ENCODE measurements around the gene KCNJ14. TPM values are rescaled to one million over a fixed set of nuclear protein-coding genes. Genes with fewer than 3 reads are reported as not detected.

The KCNJ14 gene
- 3.7 TPM for total RNA-seq

GRCh38 chr19:48455171-48455907 is at the start of gene KCNJ14:
TSS of gene KCNJ14 (plus strand) at chr19:48455574. CDS start at chr19:48461725, 6,151 bp downstream.
- intact Hi-C loops (cut with DNase I) = no loop called here
- H3K27ac ChIP-seq = no peak within 1 kb of the TSS
- no peak for TF ChIP-seq POLR2AphosphoS5 (IDR thresholded peaks at IDR 0.05; ENCODE audit: insufficient read depth in 1 of 2, low read depth in 1 of 2)
- no peak for TF ChIP-seq POLR2A (IDR thresholded peaks at IDR 0.05)
- no peak for TF ChIP-seq CTCF (IDR thresholded peaks at IDR 0.05)
- no peaks in the 10 kb centered on the region for H3K4me1 ChIP-seq
- no peaks in the 10 kb centered on the region for H3K27me3 ChIP-seq
- peaks cover 0 to 52% of the 10 kb centered on the region in 2 donors for H3K36me3 ChIP-seq
- H3K9me3 ChIP-seq = no peaks in the 10 kb centered on the region
- no peak within 1 kb of the TSS for H3K4me3 ChIP-seq
- no peak for DNase-seq (ENCODE audit: extremely low spot score in 2 of 2)

GRCh38 chr19:48405850-48406249 is 49.5 kb upstream of the KCNJ14 start:
- no peaks in the 10 kb centered on the region for H3K36me3 ChIP-seq
- H3K27me3 ChIP-seq = no peaks in the 10 kb centered on the region
- no peak overlapping the region for H3K27ac ChIP-seq
- no peak for DNase-seq (ENCODE audit: extremely low spot score in 2 of 2)
- no peaks in the 10 kb centered on the region for H3K9me3 ChIP-seq
- no peak overlapping the region for H3K4me3 ChIP-seq
- intact Hi-C loops (cut with DNase I) = no loop called here
- no peak for TF ChIP-seq POLR2A (IDR thresholded peaks at IDR 0.05)
- no peaks in the 10 kb centered on the region for H3K4me1 ChIP-seq

- no peaks in the 10 kb centered on the region for H3K36me3 ChIP-seq
- TF ChIP-seq CTCF (IDR thresholded peaks at IDR 0.05) (no peak), POLR2AphosphoS5 (IDR thresholded peaks at IDR 0.05; ENCODE audit: insufficient read depth in 1 of 2, low read depth in 1 of 2) (no peak), POLR2A (IDR thresholded peaks at IDR 0.05) (no peak)
- no peak overlapping the region for H3K27ac ChIP-seq
- DNase-seq (ENCODE audit: extremely low spot score in 2 of 2) = no peak
- H3K4me3 ChIP-seq = no peak overlapping the region
- intact Hi-C loops (cut with DNase I) = no loop called here
- H3K27me3 ChIP-seq = no peaks in the 10 kb centered on the region
- H3K9me3 ChIP-seq = no peaks in the 10 kb centered on the region
- H3K4me1 ChIP-seq = peaks cover 13% of the 10 kb centered on the region
Measured at GRCh38 chr19:48413879-48414587, 41.3 kb upstream of the KCNJ14 start.

DNA sequence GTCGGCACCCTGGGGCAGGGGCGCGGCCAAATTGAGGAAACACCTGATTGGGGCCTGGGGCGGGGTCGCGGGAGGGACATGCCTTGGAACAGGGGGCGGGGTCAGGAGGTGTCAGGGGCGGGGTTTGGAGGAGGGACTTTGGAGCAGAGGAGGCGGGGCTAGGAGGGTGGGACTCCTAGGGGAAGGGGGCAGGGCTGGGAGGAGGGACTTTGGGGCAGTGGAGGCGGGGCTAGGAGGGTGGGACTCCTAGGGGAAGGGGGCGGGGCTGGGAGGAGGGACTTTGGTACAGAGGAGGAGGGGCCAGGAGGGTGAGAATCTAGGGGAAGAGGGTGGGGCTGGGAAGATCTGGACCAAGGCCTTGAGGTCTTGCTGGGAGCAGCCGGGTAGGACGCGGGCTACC is 40.0 kb upstream of the KCNJ14 start:
- peaks cover 13% of the 10 kb centered on the region for H3K4me1 ChIP-seq
- H3K36me3 ChIP-seq = no peaks in the 10 kb centered on the region
- H3K27me3 ChIP-seq = no peaks in the 10 kb centered on the region
- no peak for DNase-seq (ENCODE audit: extremely low spot score in 2 of 2)
- no peak overlapping the region for H3K27ac ChIP-seq
- no peaks in the 10 kb centered on the region for H3K9me3 ChIP-seq
- intact Hi-C loops (cut with DNase I) = no loop called here
- H3K4me3 ChIP-seq = peak overlapping the region in 1 of 2 donors; percentile 10
- no peak for TF ChIP-seq POLR2A (IDR thresholded peaks at IDR 0.05)
- TF ChIP-seq CTCF (IDR thresholded peaks at IDR 0.05) = no peak
- no peak for TF ChIP-seq POLR2AphosphoS5 (IDR thresholded peaks at IDR 0.05; ENCODE audit: insufficient read depth in 1 of 2, low read depth in 1 of 2)

DNA sequence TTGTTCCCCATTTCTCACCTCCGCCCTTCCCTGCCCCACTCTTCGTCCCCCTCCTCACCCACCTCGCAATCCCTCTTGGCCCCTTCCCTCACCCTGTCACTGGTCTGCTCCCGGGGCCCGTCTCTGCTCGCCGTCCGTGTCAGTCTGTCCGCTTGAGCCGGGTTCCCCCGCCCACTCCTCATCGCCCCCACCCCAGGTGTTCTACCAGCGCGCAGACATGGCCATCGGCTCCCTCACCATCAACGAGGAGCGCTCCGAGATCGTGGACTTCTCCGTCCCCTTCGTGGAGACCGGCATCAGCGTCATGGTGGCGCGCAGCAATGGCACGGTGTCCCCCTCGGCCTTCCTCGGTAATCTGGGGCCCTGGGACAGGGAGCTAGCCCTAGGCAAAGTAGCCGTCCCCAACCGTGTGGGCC is 39.6 kb upstream of the KCNJ14 start:
- no peak for TF ChIP-seq POLR2AphosphoS5 (IDR thresholded peaks at IDR 0.05; ENCODE audit: insufficient read depth in 1 of 2, low read depth in 1 of 2)
- no peak for TF ChIP-seq CTCF (IDR thresholded peaks at IDR 0.05)
- no peak for TF ChIP-seq POLR2A (IDR thresholded peaks at IDR 0.05)
- intact Hi-C loops (cut with DNase I) = no loop called here
- H3K4me1 ChIP-seq = peaks cover 13% of the 10 kb centered on the region
- H3K27me3 ChIP-seq = no peaks in the 10 kb centered on the region
- H3K36me3 ChIP-seq = no peaks in the 10 kb centered on the region
- no peaks in the 10 kb centered on the region for H3K9me3 ChIP-seq
- DNase-seq (ENCODE audit: extremely low spot score in 2 of 2) = no peak
- H3K27ac ChIP-seq = no peak overlapping the region
- H3K4me3 ChIP-seq = no peak overlapping the region

All from vagina (tissue), 2 donors.